ENCODE data around the gene CREB5. TPM values are rescaled to one million over a fixed set of nuclear protein-coding genes. Genes with fewer than 3 reads are reported as not detected.

CREB5 gene
- total and polyA plus RNA-seq, 3 donors from 2014 or later, result 2.0 to 2.9 (median 2.9) TPM

DNA sequence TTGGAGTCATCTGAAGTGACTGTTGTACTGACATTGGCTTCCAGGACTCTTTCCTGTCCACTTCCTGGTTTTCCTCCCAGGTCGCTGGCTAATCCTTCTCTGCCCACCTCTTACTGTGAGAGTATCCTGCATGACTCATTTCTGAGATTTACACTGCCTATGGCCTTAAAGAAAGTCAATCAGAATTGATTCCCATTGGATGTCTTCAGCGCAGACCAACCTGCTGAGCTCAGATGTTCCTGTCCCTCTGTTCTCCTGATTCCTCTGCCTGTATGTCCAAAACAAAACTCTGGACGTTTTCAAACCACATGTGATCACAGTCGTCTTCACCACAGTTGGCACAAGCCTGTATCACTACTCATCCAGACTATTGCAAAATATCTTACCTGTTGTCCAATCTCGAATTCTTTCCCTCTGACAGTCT lies 262.1 kb downstream of the CREB5 start:
- no peak overlapping the region for H3K4me3 ChIP-seq
- no peak for DNase-seq
- H3K27me3 ChIP-seq, result no peaks in the 10 kb centered on the region
- no peaks in the 10 kb centered on the region for H3K9me3 ChIP-seq
- intact Hi-C loops (cut with DNase I; ENCODE audit: low total_unique reads), result no loop called here
- WGBS, 2 donors, result 85 to 91% methylated on average over 5 of the region's 5 CpGs
- no peak for TF ChIP-seq POLR2A (IDR thresholded peaks at IDR 0.05)
- TF ChIP-seq, protein P1, sequence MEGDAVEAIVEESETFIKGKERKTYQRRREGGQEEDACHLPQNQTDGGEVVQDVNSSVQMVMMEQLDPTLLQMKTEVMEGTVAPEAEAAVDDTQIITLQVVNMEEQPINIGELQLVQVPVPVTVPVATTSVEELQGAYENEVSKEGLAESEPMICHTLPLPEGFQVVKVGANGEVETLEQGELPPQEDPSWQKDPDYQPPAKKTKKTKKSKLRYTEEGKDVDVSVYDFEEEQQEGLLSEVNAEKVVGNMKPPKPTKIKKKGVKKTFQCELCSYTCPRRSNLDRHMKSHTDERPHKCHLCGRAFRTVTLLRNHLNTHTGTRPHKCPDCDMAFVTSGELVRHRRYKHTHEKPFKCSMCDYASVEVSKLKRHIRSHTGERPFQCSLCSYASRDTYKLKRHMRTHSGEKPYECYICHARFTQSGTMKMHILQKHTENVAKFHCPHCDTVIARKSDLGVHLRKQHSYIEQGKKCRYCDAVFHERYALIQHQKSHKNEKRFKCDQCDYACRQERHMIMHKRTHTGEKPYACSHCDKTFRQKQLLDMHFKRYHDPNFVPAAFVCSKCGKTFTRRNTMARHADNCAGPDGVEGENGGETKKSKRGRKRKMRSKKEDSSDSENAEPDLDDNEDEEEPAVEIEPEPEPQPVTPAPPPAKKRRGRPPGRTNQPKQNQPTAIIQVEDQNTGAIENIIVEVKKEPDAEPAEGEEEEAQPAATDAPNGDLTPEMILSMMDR (IDR thresholded peaks at IDR 0.05), result no peak
- no peaks in the 10 kb centered on the region for H3K36me3 ChIP-seq (ENCODE audit: low read depth, missing control alignments)
- no peaks in the 10 kb centered on the region for H3K4me1 ChIP-seq
- no peak overlapping the region for H3K27ac ChIP-seq

DNA sequence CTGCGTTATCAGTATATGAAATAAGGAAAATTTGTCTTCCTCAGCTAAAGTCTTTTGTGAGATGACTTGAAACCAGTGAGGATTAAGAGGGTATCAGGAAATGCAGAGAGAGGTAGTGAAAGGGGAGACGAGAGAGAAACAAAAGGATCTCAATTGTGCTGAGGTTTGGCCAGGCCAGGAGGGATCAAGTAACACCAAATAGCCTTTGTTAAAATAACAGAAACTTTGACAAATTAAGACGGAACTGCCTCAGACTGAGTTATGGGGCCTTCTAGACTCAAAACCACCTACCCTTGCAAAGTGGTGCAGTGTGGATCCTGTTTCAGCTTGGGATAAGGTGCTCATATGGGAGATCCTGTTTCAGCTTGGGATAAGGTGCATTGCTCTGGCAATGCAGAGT lies 263.1 kb downstream of the CREB5 start:
- no peak for DNase-seq
- TF ChIP-seq POLR2A (IDR thresholded peaks at IDR 0.05), result no peak
- TF ChIP-seq, protein P1 (IDR thresholded peaks at IDR 0.05), result no peak
- Histone ChIP-seq H3K4me3 (no peak overlapping the region), H3K27ac (no peak overlapping the region), H3K4me1 (no peaks in the 10 kb centered on the region), H3K27me3 (no peaks in the 10 kb centered on the region), H3K9me3 (no peaks in the 10 kb centered on the region), H3K36me3 (ENCODE audit: low read depth, missing control alignments) (no peaks in the 10 kb centered on the region)
- 94 to 96% methylated on average over 3 of the region's 3 CpGs for WGBS, 2 donors
- intact Hi-C loops (cut with DNase I; ENCODE audit: low total_unique reads), result no loop called here

DNA sequence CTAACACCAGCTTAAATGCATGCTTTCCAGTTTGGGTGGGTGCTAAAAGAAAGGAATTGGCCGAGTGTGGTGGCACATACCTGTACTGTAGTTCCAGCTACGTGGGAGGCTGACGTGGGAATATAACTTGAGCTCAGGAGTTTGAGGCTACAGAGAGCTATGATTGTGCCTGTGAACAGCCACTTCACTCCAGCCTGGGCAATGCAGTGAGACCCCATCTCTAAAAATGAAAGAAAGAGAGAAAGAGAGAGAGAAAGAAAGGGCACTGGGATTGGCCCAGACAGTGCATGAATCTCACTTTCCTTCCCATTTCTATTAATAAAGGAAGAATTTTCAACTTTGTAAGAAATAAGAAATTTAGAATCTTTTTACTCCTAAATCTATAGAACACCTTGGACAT lies 265.4 kb downstream of the CREB5 start:
- Histone ChIP-seq H3K4me1 (no peaks in the 10 kb centered on the region), H3K27ac (no peak overlapping the region), H3K9me3 (no peaks in the 10 kb centered on the region), H3K27me3 (no peaks in the 10 kb centered on the region), H3K4me3 (no peak overlapping the region), H3K36me3 (ENCODE audit: low read depth, missing control alignments) (no peaks in the 10 kb centered on the region)
- no peak for DNase-seq
- intact Hi-C loops (cut with DNase I; ENCODE audit: low total_unique reads), result no loop called here
- 88 to 91% methylated on average over 3 of the region's 3 CpGs for WGBS, 2 donors
- TF ChIP-seq POLR2A (IDR thresholded peaks at IDR 0.05), result no peak
- TF ChIP-seq, protein P1 (IDR thresholded peaks at IDR 0.05), result no peak

DNA sequence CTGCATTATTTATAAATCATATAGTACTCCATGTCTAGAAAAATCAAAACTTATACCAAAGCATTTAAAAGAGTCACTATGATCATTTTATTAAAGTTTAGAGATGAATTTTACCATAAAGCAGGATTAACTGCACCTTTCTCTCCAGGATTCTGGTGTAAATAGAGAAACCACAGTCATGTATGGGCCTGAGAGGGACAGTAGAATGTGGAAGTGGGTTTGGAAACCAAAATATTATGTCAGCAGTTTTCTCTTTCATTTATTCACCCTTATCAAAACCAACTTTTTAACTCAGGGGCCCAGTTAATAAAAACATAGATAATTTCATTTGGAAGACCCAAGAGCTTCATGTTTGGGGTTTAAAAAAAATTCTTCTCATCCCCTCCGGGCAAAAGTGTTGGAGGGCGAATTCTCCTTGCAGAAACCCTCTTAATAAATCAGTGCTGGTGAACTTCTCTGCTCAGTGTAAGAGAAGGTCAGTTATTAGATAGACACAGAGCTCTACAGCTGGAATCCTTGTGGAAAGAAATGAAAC lies 266.2 kb downstream of the CREB5 start:
- H3K4me3 ChIP-seq, result no peak overlapping the region
- no peak overlapping the region for H3K27ac ChIP-seq
- H3K9me3 ChIP-seq, result no peaks in the 10 kb centered on the region
- no peaks in the 10 kb centered on the region for H3K27me3 ChIP-seq
- H3K36me3 ChIP-seq (ENCODE audit: low read depth, missing control alignments), result no peaks in the 10 kb centered on the region
- WGBS, 2 donors, result 69 to 79% methylated on average over 2 of the region's 2 CpGs
- no peak for DNase-seq
- TF ChIP-seq POLR2A (IDR thresholded peaks at IDR 0.05), result no peak
- TF ChIP-seq, protein P1 (IDR thresholded peaks at IDR 0.05), result no peak
- no peaks in the 10 kb centered on the region for H3K4me1 ChIP-seq
- intact Hi-C loops (cut with DNase I; ENCODE audit: low total_unique reads), result no loop called here

DNA sequence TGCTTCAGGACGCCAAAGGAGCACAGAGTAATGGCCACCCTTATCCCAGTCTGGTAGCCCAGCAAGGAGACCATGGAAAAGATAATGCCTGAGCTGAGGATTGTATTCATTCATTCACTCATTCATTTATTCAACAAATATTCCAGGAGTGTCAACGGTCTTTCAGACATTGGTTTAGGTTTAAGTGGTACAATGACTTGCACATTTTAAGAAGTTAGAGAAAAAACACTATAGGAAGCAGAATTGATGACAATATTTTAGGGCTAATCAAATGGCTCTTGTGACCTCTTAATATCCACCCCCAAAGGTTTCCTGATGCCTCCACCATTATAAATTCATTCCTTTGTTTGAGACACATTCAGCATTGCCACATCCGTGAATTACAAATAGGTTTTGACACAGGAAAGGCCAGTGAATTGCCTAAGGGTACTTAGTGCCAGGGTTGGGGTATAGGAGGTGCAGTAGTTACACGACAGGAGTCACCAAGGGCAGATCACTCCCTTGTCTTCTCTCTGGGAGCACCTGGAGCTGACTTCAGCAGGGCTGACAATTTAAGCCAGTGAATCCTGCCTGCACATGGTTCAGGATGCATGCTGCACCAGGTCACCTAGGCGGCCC lies 269.5 kb downstream of the CREB5 start:
- no peak overlapping the region for H3K4me3 ChIP-seq
- no peak for DNase-seq
- peaks cover 4% of the 10 kb centered on the region for H3K4me1 ChIP-seq
- TF ChIP-seq, protein P1 (IDR thresholded peaks at IDR 0.05), result no peak
- TF ChIP-seq POLR2A (IDR thresholded peaks at IDR 0.05), result no peak
- H3K27me3 ChIP-seq, result no peaks in the 10 kb centered on the region
- H3K27ac ChIP-seq, result no peak overlapping the region
- intact Hi-C loops (cut with DNase I; ENCODE audit: low total_unique reads), result no loop called here
- no peaks in the 10 kb centered on the region for H3K36me3 ChIP-seq (ENCODE audit: low read depth, missing control alignments)
- no peaks in the 10 kb centered on the region for H3K9me3 ChIP-seq
- WGBS, 2 donors, result 88 to 93% methylated on average over 5 of the region's 5 CpGs
